Chondrocyte (in vitro differentiated cells): ENCODE data around the gene TMEM132D. TPM values are rescaled to one million over a fixed set of nuclear protein-coding genes. Genes with fewer than 3 reads are reported as not detected.

ENCODE experiments used
- DNase-seq: peaks from one replicate; pipeline ENCODE4 v3.0.0; 2021; ENCODE audit warnings: mixed read lengths, low spot score
- H3K27ac Mint-ChIP-seq: one replicate; pipeline ENCODE4 v1.8.0; 2021; ENCODE audit warnings: mild to moderate bottlenecking, moderate library complexity, mixed read lengths; ENCODE audit not compliant: unreplicated experiment
- H3K27me3 Mint-ChIP-seq: 2 replicates; pipeline ENCODE4 v1.8.0; 2021; ENCODE audit warnings: low read depth, mixed read lengths
- H3K36me3 Mint-ChIP-seq: 2 replicates; pipeline ENCODE4 v1.8.0; 2021; ENCODE audit warnings: low read depth, mixed read lengths
- H3K4me1 Mint-ChIP-seq: 2 replicates; pipeline ENCODE4 v1.8.0; 2021; ENCODE audit warnings: low read depth, mild to moderate bottlenecking, mixed read lengths
- H3K4me3 Mint-ChIP-seq: one replicate; pipeline ENCODE4 v1.8.0; 2021; ENCODE audit warnings: mild to moderate bottlenecking, moderate library complexity, mixed read lengths; ENCODE audit not compliant: unreplicated experiment
- H3K9me3 Mint-ChIP-seq: 2 replicates; pipeline ENCODE4 v1.8.0; 2021; ENCODE audit warnings: low read depth, mixed read lengths
- total RNA-seq: library from RNA; stranded (reverse); gene quantifications from 3 replicates; pipeline ENCODE4 v1.2.1, GENCODE V29; 2021
- TF ChIP-seq, protein P1 (sequence below): fragments of 200-600 bp; sonication (generic); IDR thresholded peaks from 2 replicates; pipeline ENCODE4 v1.5.0; 2021; ENCODE audit warnings: antibody characterized with exemption, mild to moderate bottlenecking, moderate library complexity

TMEM132D gene
- total RNA-seq, 1 donor from 2014 or later, result 3.1 TPM

DNA sequence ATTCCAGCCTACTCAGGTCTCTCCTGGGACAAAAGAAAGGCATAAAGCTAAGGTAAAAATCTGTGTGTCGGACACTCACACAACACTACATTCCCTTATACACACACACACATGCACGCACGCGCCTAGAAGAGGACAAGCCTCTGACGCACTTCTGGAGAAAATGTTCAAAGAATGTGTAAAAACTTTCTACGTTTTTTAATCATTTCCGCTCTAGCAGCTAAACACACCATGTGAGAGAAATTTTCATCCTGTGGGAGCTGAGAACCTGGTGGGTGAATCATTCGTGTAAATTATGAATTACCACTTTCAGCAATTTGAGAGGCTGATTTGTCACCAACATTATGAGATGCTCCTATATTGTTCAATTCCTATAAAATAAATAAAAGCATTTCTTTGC lies 494.5 kb downstream of the TMEM132D start:
- TF ChIP-seq, protein P1, sequence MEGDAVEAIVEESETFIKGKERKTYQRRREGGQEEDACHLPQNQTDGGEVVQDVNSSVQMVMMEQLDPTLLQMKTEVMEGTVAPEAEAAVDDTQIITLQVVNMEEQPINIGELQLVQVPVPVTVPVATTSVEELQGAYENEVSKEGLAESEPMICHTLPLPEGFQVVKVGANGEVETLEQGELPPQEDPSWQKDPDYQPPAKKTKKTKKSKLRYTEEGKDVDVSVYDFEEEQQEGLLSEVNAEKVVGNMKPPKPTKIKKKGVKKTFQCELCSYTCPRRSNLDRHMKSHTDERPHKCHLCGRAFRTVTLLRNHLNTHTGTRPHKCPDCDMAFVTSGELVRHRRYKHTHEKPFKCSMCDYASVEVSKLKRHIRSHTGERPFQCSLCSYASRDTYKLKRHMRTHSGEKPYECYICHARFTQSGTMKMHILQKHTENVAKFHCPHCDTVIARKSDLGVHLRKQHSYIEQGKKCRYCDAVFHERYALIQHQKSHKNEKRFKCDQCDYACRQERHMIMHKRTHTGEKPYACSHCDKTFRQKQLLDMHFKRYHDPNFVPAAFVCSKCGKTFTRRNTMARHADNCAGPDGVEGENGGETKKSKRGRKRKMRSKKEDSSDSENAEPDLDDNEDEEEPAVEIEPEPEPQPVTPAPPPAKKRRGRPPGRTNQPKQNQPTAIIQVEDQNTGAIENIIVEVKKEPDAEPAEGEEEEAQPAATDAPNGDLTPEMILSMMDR, result no peak
- H3K9me3 Mint-ChIP-seq, result peaks cover 16% of the 10 kb centered on the region
- H3K27me3 Mint-ChIP-seq, result no peaks in the 10 kb centered on the region
- H3K36me3 Mint-ChIP-seq, result no peaks in the 10 kb centered on the region
- H3K4me1 Mint-ChIP-seq, result no peaks in the 10 kb centered on the region
- H3K27ac Mint-ChIP-seq, result no peak overlapping the region
- no peak for DNase-seq
- no peak overlapping the region for H3K4me3 Mint-ChIP-seq

DNA sequence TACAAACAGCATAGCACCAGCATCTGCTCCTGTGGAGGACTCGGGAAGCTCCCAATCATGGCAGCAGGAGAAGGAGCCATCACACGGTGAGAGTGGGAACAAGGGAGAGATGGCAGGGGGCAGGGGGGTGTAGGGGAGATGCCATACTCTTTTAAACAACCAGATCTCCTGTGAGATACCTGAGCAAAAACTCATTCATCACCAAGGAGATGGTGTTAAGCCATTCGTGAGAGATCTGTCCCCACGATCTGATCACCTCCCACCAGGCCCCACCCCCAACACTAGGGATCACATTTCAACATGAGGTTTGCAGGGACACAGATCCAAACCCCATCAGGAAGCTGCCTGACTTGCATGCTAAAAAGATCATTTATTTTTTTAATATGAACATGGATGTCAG lies 499.3 kb downstream of the TMEM132D start:
- Mint-ChIP-seq H3K27me3 (no peaks in the 10 kb centered on the region), H3K4me3 (no peak overlapping the region), H3K4me1 (peaks cover 7% of the 10 kb centered on the region), H3K9me3 (peaks cover 4% of the 10 kb centered on the region), H3K36me3 (no peaks in the 10 kb centered on the region), H3K27ac (no peak overlapping the region)
- DNase-seq, result no peak
- TF ChIP-seq, protein P1, result no peak

DNA sequence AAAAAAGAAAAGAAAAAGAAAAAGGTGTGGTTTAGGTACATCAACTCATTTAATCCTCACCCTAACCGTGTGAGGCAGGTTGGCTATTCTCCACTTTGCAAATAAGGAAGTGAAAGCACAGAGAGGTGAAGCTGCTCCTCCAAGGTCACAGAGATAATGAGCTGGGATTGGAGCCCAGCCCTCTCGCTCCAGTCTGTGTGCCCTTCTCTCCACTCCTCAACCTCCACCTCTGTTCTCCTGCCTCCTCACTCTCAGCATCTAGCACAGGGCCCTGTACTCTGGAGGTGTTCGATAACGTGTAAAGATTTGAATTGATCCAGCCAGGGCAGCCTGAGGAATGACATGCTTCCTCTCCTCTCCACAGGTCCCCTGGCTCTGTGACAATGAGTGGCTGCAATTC lies 502.3 kb downstream of the TMEM132D start:
- DNase-seq, result no peak
- no peaks in the 10 kb centered on the region for H3K27me3 Mint-ChIP-seq
- peaks cover 11% of the 10 kb centered on the region for H3K9me3 Mint-ChIP-seq
- no peak overlapping the region for H3K4me3 Mint-ChIP-seq
- no peak overlapping the region for H3K27ac Mint-ChIP-seq
- TF ChIP-seq, protein P1, result no peak
- no peaks in the 10 kb centered on the region for H3K36me3 Mint-ChIP-seq
- H3K4me1 Mint-ChIP-seq, result peaks cover 7% of the 10 kb centered on the region

GRCh38 chr12:129394177-129394825 lies 509.5 kb downstream of the TMEM132D start:
- no peak overlapping the region for H3K4me3 Mint-ChIP-seq
- peaks cover 4% of the 10 kb centered on the region for H3K4me1 Mint-ChIP-seq
- no peak overlapping the region for H3K27ac Mint-ChIP-seq
- no peaks in the 10 kb centered on the region for H3K27me3 Mint-ChIP-seq
- H3K36me3 Mint-ChIP-seq, result no peaks in the 10 kb centered on the region
- peaks cover 7% of the 10 kb centered on the region for H3K9me3 Mint-ChIP-seq
- TF ChIP-seq, protein P1, result no peak
- DNase-seq, result no peak

DNA sequence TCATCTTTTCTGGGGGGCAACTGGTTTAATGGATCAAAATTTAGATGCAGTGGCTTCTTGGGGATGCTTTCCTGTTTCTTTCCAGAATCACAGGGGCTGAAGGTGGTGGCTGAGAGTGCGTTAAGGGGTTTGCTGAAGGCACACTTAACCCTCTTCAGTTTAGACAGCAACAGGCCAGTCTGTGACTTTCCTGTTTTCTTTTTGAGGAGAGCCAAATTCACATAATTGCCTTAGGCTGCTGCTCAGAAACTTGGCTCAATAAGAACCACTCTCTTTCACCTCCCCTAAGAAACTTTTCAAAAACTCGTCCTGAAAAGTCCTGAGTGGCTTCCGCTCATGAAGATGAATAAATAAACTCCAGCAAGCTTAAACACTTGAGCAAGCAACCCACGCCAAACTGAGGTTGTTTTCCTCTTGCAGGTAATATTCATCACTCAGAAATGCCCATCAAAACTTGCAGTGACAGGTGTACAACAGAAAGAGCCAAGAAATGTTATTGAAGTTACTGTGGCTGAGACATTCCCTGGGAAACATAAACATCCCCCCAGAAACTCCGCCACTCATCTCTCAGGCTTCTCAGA lies 510.4 kb downstream of the TMEM132D start:
- no peak for DNase-seq
- Mint-ChIP-seq H3K4me3 (no peak overlapping the region), H3K36me3 (no peaks in the 10 kb centered on the region), H3K27me3 (no peaks in the 10 kb centered on the region), H3K27ac (no peak overlapping the region), H3K9me3 (peaks cover 3% of the 10 kb centered on the region), H3K4me1 (peaks cover 4% of the 10 kb centered on the region)
- TF ChIP-seq, protein P1, result no peak
